Activated gamma-delta T cell (primary cell): ENCODE data around the gene RAMP1.

ENCODE experiments used
- DNase-seq: peaks from one replicate; lab custom pipeline; 2025; lab: John Stamatoyannopoulos, UW

Gene RAMP1

DNA sequence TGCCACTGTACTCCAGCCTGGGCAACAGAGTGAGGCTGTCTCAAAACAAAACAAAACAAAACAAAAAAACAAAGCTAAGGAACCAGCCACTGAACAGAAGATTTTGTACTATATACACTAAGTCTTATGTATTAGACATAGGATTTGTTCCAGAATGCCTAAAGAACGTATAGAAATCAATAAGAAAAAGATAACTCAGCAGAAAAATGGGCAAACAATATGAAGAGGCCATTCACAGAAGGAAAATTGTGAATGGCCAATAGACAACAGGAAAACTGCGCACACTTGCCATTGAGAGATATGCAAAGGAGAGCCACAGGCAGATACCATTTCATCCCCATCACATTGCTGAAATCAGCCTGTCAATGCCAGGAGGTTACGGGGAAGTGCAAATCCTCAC lies 92.5 kb downstream of the RAMP1 start:
- no peak for DNase-seq

DNA sequence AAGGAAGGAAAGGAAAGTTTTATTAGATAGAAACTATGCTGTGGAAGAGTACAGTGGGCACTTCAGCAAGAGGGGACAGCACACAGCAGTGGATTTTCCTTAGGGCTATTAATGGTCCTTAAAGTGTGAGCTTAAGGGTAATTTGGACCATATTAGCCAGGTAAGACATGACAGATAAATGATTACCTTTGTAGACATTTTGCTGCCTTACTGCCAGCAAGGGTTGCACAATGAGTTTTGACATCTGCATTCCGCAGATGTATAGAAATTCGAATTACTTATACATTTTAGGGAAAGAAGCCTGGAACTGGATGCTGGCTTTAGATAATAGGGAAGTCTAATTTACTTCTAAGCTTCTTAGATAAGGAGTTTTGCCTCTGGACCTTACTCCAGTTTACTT lies 93.4 kb downstream of the RAMP1 start:
- DNase-seq: no peak

- peak; percentile 18 for DNase-seq
These were observed 96.4 kb downstream of the RAMP1 start for GRCh38 chr2:237955640-237956401.

DNA sequence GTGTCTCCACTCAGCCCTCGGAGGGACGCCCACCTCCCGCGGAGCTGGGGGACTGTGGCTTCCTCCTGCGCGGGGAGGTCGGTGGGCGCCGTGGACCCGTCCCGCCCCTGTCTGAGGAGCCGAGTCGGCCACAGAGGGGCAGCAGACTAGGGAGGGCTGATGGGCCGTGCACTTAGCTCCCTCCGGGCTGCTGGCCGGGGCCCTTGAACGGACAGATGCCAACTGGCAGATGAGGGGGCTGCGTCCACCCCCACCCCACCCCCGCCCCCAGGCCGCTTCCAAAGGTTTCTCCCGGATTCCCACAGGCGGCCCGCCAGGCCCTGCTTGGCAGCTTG lies 96.9 kb downstream of the RAMP1 start:
- DNase-seq: no peak

GRCh38 chr2:237961637-237962036 lies 102.2 kb downstream of the RAMP1 start:
- no peak for DNase-seq
